Epithelial cell of proximal tubule (primary cell): Measurements from ENCODE around the gene TTLL11. TPM values are rescaled to one million over a fixed set of nuclear protein-coding genes. Genes with fewer than 3 reads are reported as not detected.

Experiments
- DNase-seq: peaks from one replicate; pipeline ENCODE4 v3.0.0-alpha.2; 2011; ENCODE audit warnings: low read depth
- H3K4me3 ChIP-seq: 2 replicates; pipeline ENCODE4 v1.5.1; 2011; ENCODE audit warnings: low read depth, mild to moderate bottlenecking, low read length
- CTCF ChIP-seq: conservative IDR thresholded peaks from 2 replicates; pipeline ENCODE4 v1.5.1; 2012; ENCODE audit warnings: low read depth, mild to moderate bottlenecking, low read length
- total RNA-seq: library from RNA; depleted of rRNA; stranded (reverse); fragments of >200 nt; gene quantifications from 2 replicates; pipeline ENCODE4 v1.2.3, GENCODE V29; 2015

Gene TTLL11
- total RNA-seq, 1 donor from 2014 or later: 0.75 TPM

GRCh38 chr9:122112238-122112637 is 19.1 kb upstream of the TTLL11 start:
- no peak for TF ChIP-seq CTCF
- H3K4me3 ChIP-seq: no peak overlapping the region
- DNase-seq: no peak

GRCh38 chr9:122111413-122112085 is 18.4 kb upstream of the TTLL11 start:
- TF ChIP-seq CTCF: no peak
- no peak overlapping the region for H3K4me3 ChIP-seq
- DNase-seq: no peak

- no peak for DNase-seq
- no peak overlapping the region for H3K4me3 ChIP-seq
- TF ChIP-seq CTCF: no peak
These were observed 17.2 kb upstream of the TTLL11 start for GRCh38 chr9:122110100-122110833.

- no peak overlapping the region for H3K4me3 ChIP-seq
- TF ChIP-seq CTCF: no peak
- no peak for DNase-seq
These were observed 16.1 kb upstream of the TTLL11 start for GRCh38 chr9:122109035-122109813.

GRCh38 chr9:122107291-122107805 is 14.2 kb upstream of the TTLL11 start:
- no peak overlapping the region for H3K4me3 ChIP-seq
- TF ChIP-seq CTCF: no peak
- no peak for DNase-seq

- H3K4me3 ChIP-seq: no peak overlapping the region
- no peak for TF ChIP-seq CTCF
These were observed 13.5 kb upstream of the TTLL11 start for GRCh38 chr9:122106576-122106975.

More at GRCh38 chr9:122106576-122106975, 13.5 kb upstream of the TTLL11 start:
- no peak for DNase-seq
